PFSK-1 (cell line): Measurements from ENCODE around the gene METTL25.

ENCODE experiments used
- FOXP2 ChIP-seq: optimal IDR thresholded peaks from 2 replicates; pipeline ENCODE3; 2011; ENCODE audit warnings: borderline replicate concordance, control low read depth, inconsistent platforms; ENCODE audit not compliant: insufficient read depth; ENCODE audit errors: extremely low read length, extremely low read depth
- POLR2AphosphoS5 ChIP-seq: IDR thresholded peaks from 2 replicates; pipeline ENCODE4 v1.6.1; 2012; ENCODE audit warnings: low read depth, mild to moderate bottlenecking, control low read depth, low read length, moderate library complexity
- SIN3A ChIP-seq: IDR thresholded peaks from 2 replicates; pipeline ENCODE4 v1.6.1; 2012; ENCODE audit warnings: mild to moderate bottlenecking, low read length, moderate library complexity, borderline replicate concordance; ENCODE audit not compliant: insufficient read depth
- TAF1 ChIP-seq: IDR thresholded peaks from 2 replicates; pipeline ENCODE4 v1.6.1; 2012; ENCODE audit warnings: low read length, control low read depth, borderline replicate concordance; ENCODE audit not compliant: insufficient read depth
- TF ChIP-seq, protein P1 (sequence below), 2 experiments: IDR thresholded peaks; 2 replicates each; pipeline versions ENCODE4 v1.6.1 to v1.8.0; 2011 to 2012; ENCODE audit warnings: low read depth in 2 of 2, low read length in 2 of 2, control low read depth in 1 of 2, inconsistent platforms in 1 of 2, mild to moderate bottlenecking in 1 of 2, moderate library complexity in 1 of 2; ENCODE audit not compliant: insufficient read depth in 1 of 2

DNA sequence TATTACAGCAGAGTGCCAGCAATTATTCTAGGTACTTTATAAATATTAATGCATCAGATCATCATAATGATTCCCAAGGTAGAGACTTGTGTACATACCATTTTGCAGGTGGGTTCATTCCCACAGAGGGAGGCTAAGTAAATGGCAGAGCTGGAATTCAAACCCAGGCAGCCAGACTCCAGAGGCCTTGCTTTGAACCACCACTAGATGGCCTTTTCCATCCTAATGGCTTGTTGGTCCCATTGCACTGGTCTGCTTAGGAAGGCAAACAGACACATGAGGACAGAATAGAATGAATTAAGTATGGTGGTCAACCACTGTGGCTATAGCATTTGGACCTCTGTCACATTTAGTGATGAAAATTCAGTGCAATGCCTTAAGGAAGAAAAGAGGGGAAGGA, 158.7 kb downstream of the METTL25 start:
- TF ChIP-seq, protein P1, sequence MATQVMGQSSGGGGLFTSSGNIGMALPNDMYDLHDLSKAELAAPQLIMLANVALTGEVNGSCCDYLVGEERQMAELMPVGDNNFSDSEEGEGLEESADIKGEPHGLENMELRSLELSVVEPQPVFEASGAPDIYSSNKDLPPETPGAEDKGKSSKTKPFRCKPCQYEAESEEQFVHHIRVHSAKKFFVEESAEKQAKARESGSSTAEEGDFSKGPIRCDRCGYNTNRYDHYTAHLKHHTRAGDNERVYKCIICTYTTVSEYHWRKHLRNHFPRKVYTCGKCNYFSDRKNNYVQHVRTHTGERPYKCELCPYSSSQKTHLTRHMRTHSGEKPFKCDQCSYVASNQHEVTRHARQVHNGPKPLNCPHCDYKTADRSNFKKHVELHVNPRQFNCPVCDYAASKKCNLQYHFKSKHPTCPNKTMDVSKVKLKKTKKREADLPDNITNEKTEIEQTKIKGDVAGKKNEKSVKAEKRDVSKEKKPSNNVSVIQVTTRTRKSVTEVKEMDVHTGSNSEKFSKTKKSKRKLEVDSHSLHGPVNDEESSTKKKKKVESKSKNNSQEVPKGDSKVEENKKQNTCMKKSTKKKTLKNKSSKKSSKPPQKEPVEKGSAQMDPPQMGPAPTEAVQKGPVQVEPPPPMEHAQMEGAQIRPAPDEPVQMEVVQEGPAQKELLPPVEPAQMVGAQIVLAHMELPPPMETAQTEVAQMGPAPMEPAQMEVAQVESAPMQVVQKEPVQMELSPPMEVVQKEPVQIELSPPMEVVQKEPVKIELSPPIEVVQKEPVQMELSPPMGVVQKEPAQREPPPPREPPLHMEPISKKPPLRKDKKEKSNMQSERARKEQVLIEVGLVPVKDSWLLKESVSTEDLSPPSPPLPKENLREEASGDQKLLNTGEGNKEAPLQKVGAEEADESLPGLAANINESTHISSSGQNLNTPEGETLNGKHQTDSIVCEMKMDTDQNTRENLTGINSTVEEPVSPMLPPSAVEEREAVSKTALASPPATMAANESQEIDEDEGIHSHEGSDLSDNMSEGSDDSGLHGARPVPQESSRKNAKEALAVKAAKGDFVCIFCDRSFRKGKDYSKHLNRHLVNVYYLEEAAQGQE (IDR thresholded peaks at IDR 0.05; ENCODE audit: insufficient read depth in 1 of 2, low read depth in 2 of 2, low read length in 2 of 2): no peak
- TF ChIP-seq SIN3A (no peak), TAF1 (no peak), POLR2AphosphoS5 (no peak), FOXP2 (no peak)
